Esophagus muscularis mucosa (tissue), 4 donors: ENCODE data around the gene SRSF3. TPM values are rescaled to one million over a fixed set of nuclear protein-coding genes. Genes with fewer than 3 reads are reported as not detected.

Experiments used
- DNase-seq: peaks from one replicate; pipeline ENCODE4 v3.0.0-alpha.2; 2017; ENCODE audit errors: extremely low spot score
- H3K27ac ChIP-seq, 4 donors: fragments of 200-600 bp; sonication (generic); replicated peaks in 1 of 4; 1 replicate in 3 of 4; 2 replicates in 1 of 4; pipeline ENCODE4 v1.5.1; 2016 to 2019; ENCODE audit warnings: mild to moderate bottlenecking in 1 of 4
- H3K27me3 ChIP-seq, 4 donors: fragments of 200-600 bp; sonication (generic); one replicate each; pipeline versions ENCODE4 v1.5.1 to v1.6.0; 2016 to 2019
- H3K36me3 ChIP-seq, 4 donors: fragments of 200-600 bp; sonication (generic); one replicate each; pipeline ENCODE4 v1.5.1; 2016 to 2019
- H3K4me1 ChIP-seq, 4 donors: fragments of 200-600 bp; sonication (generic); one replicate each; pipeline ENCODE4 v1.5.1; 2016 to 2019
- H3K4me3 ChIP-seq, 4 donors: fragments of 200-600 bp; sonication (generic); 1 replicate in 2 of 4; 2 replicates in 2 of 4; pipeline ENCODE4 v1.5.1; 2016 to 2019; ENCODE audit warnings: mild to moderate bottlenecking in 4 of 4, moderate library complexity in 1 of 4
- H3K9me3 ChIP-seq, 4 donors: fragments of 200-600 bp; sonication (generic); 1 replicate in 3 of 4; 2 replicates in 1 of 4; pipeline ENCODE4 v1.5.1; 2016 to 2019
- EP300 ChIP-seq: sonication (generic); formaldehyde crosslinking; IDR thresholded peaks from one replicate; pipeline ENCODE4 v1.6.1; 2017; ENCODE audit warnings: antibody characterized with exemption
- POLR2A ChIP-seq: fragments of 450-650 bp; IDR thresholded peaks from one replicate; pipeline ENCODE4 v1.6.1; 2017; ENCODE audit warnings: antibody characterized with exemption, moderate library complexity, mild to moderate bottlenecking, low read depth
- POLR2AphosphoS5 ChIP-seq, 2 donors: sonication (generic); formaldehyde crosslinking; IDR thresholded peaks; one replicate each; pipeline ENCODE4 v1.6.1; 2017; ENCODE audit warnings: antibody characterized with exemption in 2 of 2
- WGBS: methylation state at CpG from one replicate; pipeline ENCODE4 v1.1.5; 2018; 5-methylcytosine and 5-hydroxymethylcytosine counted together
- intact Hi-C: fragments of 100-400 bp; cut with DNase I; formaldehyde crosslinking; loops from one replicate; pipeline ENCODE4 v1.15.1; 2023
- total RNA-seq, 4 donors: library from RNA; depleted of rRNA; stranded (reverse); fragments of >200 nt; gene quantifications; one replicate each; pipeline versions ENCODE4 v1.1.0 to v1.2.1, GENCODE V29; 2016
- TF ChIP-seq, protein P1 (sequence below), 3 experiments: fragments of 200-600 bp in 2 of 3; fragments of 450-650 bp in 1 of 3; sonication (generic) in 2 of 3; IDR thresholded peaks; one replicate each; pipeline ENCODE4 v1.5.1; 2017 to 2019; ENCODE audit warnings: antibody characterized with exemption in 3 of 3, mild to moderate bottlenecking in 2 of 3, moderate library complexity in 1 of 3

Gene SRSF3
- total RNA-seq, 4 donors from 2014 or later, result 149 to 226 (median 180) TPM

DNA sequence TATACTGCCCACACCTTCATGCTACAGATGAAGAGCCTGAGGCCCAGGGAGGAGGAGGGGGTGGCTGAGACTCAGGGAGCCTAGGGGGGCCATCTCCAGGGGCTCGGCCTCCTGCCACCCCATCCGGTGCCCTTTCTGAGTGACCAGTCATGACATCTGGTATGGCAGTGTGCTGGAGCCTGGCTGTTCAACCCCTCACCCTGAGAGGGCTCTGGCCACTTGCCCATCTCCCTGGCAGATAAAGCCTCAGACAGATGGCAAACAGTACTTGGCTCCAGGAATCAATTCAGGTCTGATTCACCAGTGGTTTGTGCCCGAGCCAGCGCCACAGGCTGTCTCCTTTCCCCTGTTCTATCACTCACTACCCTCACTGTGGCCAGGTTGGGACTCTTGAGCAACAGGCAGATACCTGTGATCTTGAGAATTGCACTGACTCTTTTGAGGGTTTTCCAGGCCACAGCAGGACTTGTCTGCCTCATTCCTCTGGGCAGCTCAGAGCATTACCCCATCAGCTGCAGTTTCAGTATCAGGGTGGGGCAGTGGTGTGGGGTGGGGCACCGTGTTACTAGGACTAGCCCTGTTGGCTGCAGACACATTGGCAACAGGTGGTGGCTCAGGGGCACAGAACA is 22.8 kb downstream of the SRSF3 start:
- no peaks in the 10 kb centered on the region for H3K27me3 ChIP-seq
- DNase-seq, result no peak
- no peak for TF ChIP-seq POLR2AphosphoS5 (IDR thresholded peaks at IDR 0.05)
- H3K9me3 ChIP-seq, result no peaks in the 10 kb centered on the region
- H3K4me1 ChIP-seq, result peaks cover 9 to 24% (median 18%) of the 10 kb centered on the region in 4 donors
- intact Hi-C loops, result no loop called here
- H3K27ac ChIP-seq, result peak overlapping the region in 1 of 4 donors; percentile 18
- no peak overlapping the region for H3K4me3 ChIP-seq
- H3K36me3 ChIP-seq, result peaks cover 10 to 27% (median 18%) of the 10 kb centered on the region in 4 donors
- WGBS, result 60% methylated on average over 5 of the region's 5 CpGs

DNA sequence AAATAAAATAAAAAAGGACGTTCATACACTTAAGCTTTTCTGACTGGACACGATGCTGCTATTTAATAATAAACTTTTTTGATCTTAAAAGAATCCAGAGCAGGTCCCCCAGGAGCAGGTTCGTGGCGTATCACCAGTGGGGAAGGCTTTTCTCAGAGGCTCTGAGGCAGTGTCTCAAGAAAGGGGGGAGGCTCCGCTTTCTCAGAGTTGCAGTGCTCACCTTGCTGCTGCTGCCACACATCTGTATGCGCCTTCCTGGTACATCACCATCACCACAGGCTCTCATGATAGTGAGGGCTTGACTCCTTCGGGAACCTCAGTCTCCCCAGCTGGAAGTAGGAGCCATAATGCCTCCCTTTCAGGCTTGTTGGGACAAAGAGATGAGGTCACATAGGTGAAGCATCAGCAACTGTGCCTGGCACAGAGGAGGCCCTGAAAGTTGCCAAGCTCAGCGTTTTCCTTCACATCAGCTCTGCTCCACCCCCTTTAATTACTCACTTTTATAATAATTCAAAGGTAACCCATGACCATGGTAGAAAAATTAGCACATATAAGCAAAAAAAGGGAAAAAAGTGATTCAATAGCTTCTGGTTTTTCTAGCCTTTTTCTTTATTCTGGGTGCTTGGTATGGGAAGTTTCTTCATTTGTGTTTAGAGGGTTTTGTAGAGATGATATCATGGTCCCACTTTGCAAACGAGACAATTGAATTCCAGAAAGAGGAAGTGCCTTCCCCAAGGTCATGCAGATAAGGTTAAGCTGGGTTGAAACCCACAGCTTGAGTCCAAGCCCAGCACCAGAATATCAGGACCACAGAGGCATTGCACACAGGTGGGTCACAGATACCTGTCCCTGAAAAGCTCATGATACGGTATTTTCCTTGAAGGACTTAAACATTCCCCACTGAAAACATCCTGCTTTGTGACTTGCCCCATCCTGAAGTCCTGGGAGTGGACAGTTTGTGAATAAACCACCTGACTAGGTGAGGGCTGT is 24.5 kb downstream of the SRSF3 start:
- Histone ChIP-seq H3K9me3 (no peaks in the 10 kb centered on the region), H3K36me3 (peaks cover 0 to 13% (median 3%) of the 10 kb centered on the region in 4 donors), H3K27me3 (no peaks in the 10 kb centered on the region), H3K27ac (no peak overlapping the region), H3K4me1 (peaks cover 22 to 36% (median 28%) of the 10 kb centered on the region in 4 donors), H3K4me3 (no peak overlapping the region)
- DNase-seq, result no peak
- intact Hi-C loops, result no loop called here
- no peak for TF ChIP-seq POLR2AphosphoS5 (IDR thresholded peaks at IDR 0.05)
- no peak for TF ChIP-seq EP300
- TF ChIP-seq, protein P1, sequence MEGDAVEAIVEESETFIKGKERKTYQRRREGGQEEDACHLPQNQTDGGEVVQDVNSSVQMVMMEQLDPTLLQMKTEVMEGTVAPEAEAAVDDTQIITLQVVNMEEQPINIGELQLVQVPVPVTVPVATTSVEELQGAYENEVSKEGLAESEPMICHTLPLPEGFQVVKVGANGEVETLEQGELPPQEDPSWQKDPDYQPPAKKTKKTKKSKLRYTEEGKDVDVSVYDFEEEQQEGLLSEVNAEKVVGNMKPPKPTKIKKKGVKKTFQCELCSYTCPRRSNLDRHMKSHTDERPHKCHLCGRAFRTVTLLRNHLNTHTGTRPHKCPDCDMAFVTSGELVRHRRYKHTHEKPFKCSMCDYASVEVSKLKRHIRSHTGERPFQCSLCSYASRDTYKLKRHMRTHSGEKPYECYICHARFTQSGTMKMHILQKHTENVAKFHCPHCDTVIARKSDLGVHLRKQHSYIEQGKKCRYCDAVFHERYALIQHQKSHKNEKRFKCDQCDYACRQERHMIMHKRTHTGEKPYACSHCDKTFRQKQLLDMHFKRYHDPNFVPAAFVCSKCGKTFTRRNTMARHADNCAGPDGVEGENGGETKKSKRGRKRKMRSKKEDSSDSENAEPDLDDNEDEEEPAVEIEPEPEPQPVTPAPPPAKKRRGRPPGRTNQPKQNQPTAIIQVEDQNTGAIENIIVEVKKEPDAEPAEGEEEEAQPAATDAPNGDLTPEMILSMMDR (IDR thresholded peaks at IDR 0.05), result no peak
- TF ChIP-seq POLR2A, result no peak
- 89% methylated on average over 9 of the region's 10 CpGs for WGBS

DNA sequence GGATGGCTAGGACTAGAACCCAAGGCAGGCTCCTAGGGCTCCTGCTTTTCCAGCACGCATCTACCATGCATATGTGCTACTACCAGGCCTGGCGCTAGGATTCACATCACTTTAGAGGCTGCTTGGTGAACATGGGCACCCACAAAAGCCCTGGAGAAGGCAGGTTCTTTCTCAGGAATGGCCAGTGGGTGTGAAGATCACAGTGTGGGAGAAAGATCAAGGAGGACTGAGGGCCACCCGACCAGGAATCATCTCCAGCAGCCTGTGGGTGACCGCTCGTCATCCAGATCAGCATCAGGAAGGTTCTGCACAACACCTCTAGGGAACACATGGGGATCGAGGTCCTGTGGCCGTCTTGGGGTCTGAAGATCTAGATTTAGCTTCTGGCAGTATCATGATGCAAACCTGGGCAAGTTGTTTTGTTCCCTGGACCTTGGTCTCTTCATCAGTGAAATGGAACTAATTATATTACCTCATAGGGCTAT is 27.3 kb downstream of the SRSF3 start:
- no peak overlapping the region for H3K27ac ChIP-seq
- H3K4me1 ChIP-seq, result peaks cover 34 to 42% (median 38%) of the 10 kb centered on the region in 4 donors
- TF ChIP-seq, protein P1 (IDR thresholded peaks at IDR 0.05), result no peak
- TF ChIP-seq EP300 (no peak), POLR2A (no peak), POLR2AphosphoS5 (IDR thresholded peaks at IDR 0.05) (no peak)
- no peak overlapping the region for H3K4me3 ChIP-seq
- 83% methylated on average over 7 of the region's 7 CpGs for WGBS
- DNase-seq, result no peak
- intact Hi-C loops, result loop anchor here (5.0 to 10.0 kb wide), 2 partner anchors 101 to 233 kb away; no protein-coding TSS in a partner anchor
- H3K9me3 ChIP-seq, result no peaks in the 10 kb centered on the region
- H3K27me3 ChIP-seq, result no peaks in the 10 kb centered on the region
- H3K36me3 ChIP-seq, result peaks cover 0 to 7% (median 3%) of the 10 kb centered on the region in 4 donors

DNA sequence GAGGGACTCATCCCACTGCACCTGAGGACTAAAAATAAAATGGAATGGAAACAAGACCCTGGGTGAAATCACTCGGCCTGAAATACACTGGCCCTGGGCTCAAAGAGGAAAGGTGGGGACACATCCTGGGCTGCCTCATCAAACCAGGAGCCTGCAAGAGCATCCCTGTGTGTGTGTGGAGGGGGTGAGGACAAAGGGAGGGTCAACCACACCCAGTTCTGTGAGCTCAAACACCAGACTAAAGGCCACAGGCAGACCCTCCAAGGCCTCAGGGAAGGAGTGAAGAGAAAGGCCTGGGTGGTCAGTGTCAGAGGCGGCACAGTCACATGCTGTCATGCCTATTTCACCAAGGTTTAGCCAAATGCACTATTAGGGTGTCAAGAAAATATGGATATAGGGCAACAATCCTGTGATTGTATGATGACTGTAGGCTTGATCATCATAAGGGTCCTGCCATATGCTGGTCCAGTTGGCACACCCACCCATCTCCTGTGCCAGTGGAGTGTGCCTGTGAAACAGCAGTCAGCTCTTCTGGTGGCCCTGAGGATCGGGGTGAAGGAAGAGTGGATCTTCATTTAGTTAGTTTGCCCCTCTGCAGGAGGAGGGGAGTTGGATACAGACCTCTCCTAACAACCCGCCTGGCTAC is 28.9 kb downstream of the SRSF3 start:
- H3K36me3 ChIP-seq, result peaks cover 0 to 7% (median 3%) of the 10 kb centered on the region in 4 donors
- H3K27me3 ChIP-seq, result no peaks in the 10 kb centered on the region
- intact Hi-C loops, result loop anchor here (1.0 to 10.0 kb wide), 4 partner anchors 54 to 232 kb away; no protein-coding TSS in a partner anchor
- no peaks in the 10 kb centered on the region for H3K9me3 ChIP-seq
- H3K27ac ChIP-seq, result peak overlapping the region in 1 of 4 donors; percentile 45
- no peak overlapping the region for H3K4me3 ChIP-seq
- TF ChIP-seq, protein P1 (IDR thresholded peaks at IDR 0.05), result no peak
- TF ChIP-seq POLR2A, result no peak
- TF ChIP-seq EP300, result no peak
- TF ChIP-seq POLR2AphosphoS5 (IDR thresholded peaks at IDR 0.05), result no peak
- DNase-seq, result no peak
- 54% methylated on average over 4 of the region's 4 CpGs for WGBS
- H3K4me1 ChIP-seq, result peaks cover 35 to 50% (median 45%) of the 10 kb centered on the region in 4 donors
